Measurements from ENCODE around the gene PPP4R2. TPM values are rescaled to one million over a fixed set of nuclear protein-coding genes. Genes with fewer than 3 reads are reported as not detected.
A peak's percentile ranks its signal among the peaks of the same experiment; 100 is the strongest.
"Not testable (repeated sequence)": the region's sequence is repeated elsewhere in the genome, so short reads cannot be mapped to it uniquely, and the experiment has no call there.

PPP4R2 gene
- total RNA-seq, 1 experiment from 2014 or later: 53.7 TPM

- H3K27ac ChIP-seq: no peak overlapping the region
- no peaks in the 10 kb centered on the region for H3K27me3 ChIP-seq (replicated peaks)
- no peak for DNase-seq (ENCODE audit: low read depth in 1 of 2, low spot score in 2 of 2)
- no peaks in the 10 kb centered on the region for H3K9me3 ChIP-seq (replicated peaks)
- no peak overlapping the region for H3K4me3 ChIP-seq
- H3K4me1 ChIP-seq (replicated peaks): no peaks in the 10 kb centered on the region
- peaks cover 19% of the 10 kb centered on the region for H3K36me3 ChIP-seq
Measured at GRCh38 chr3:73046195-73046594, 49.6 kb downstream of the PPP4R2 start.

DNA sequence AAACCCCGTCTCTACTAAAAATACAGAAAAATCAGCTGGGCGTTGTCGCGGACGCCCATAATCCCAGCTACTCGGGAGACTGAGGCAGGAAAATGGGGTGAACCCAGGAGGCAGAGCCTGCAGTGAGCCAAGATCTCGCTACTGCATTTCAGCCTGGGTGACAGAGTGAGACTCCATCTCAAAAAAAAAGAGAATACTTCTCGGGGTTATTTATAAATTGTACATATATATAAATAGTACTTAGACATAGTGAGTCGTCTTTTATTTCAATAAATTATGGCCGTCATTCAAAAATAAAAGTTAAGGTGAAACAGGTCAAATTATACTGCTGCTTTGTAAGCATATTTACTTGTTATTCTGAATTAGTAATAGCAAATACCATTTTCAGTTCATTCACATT is 52.7 kb downstream of the PPP4R2 start:
- Histone ChIP-seq H3K27ac (no peak overlapping the region), H3K27me3 (replicated peaks) (no peaks in the 10 kb centered on the region), H3K9me3 (replicated peaks) (no peaks in the 10 kb centered on the region), H3K4me3 (no peak overlapping the region), H3K36me3 (peaks cover 14% of the 10 kb centered on the region), H3K4me1 (replicated peaks) (0 out of 2 replicates have a peak, but pooled peaks cover 3% of the 10 kb centered on the region)
- no peak for DNase-seq (ENCODE audit: low read depth in 1 of 2, low spot score in 2 of 2)

- no peak overlapping the region for H3K4me3 ChIP-seq
- H3K27me3 ChIP-seq (replicated peaks): no peaks in the 10 kb centered on the region
- no peaks in the 10 kb centered on the region for H3K9me3 ChIP-seq (replicated peaks)
- peak in 1 of 2 experiments; percentile 9 for DNase-seq (ENCODE audit: low read depth in 1 of 2, low spot score in 2 of 2)
- H3K36me3 ChIP-seq: peaks cover 12% of the 10 kb centered on the region
- H3K27ac ChIP-seq: no peak overlapping the region
- H3K4me1 ChIP-seq (replicated peaks): 0 out of 2 replicates have a peak, but pooled peaks cover 3% of the 10 kb centered on the region
Measured at GRCh38 chr3:73052857-73053256, 56.2 kb downstream of the PPP4R2 start.

DNA sequence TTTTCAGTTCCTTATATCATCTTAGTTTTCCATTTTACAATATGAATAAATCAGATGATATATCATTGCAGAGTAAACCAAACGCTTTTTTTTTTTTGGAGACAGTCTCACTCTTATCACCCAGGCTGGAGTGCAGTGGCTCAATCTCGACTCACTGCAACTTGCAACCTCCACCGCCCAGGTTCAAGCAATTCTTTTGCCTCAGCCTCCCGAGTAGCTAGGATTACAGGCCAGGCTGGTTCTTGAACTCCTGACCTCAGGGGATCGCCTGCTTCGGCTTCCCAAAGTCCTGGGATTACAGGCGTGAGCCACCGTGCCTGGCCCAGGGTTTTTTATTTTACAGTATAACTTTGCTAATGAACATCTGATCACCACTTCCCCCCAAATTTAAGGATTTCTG is 59.0 kb downstream of the PPP4R2 start:
- H3K9me3 ChIP-seq (replicated peaks): no peaks in the 10 kb centered on the region
- no peak overlapping the region for H3K4me3 ChIP-seq
- no peak overlapping the region for H3K27ac ChIP-seq
- no peaks in the 10 kb centered on the region for H3K27me3 ChIP-seq (replicated peaks)
- H3K4me1 ChIP-seq (replicated peaks): 0 out of 2 replicates have a peak, but pooled peaks cover 3% of the 10 kb centered on the region
- DNase-seq (ENCODE audit: low read depth in 1 of 2, low spot score in 2 of 2): no peak
- peaks cover 13% of the 10 kb centered on the region; the same call in 1 of the 2 replicates for H3K36me3 ChIP-seq

GRCh38 chr3:73056014-73056844 is 59.6 kb downstream of the PPP4R2 start:
- Histone ChIP-seq H3K27ac (no peak overlapping the region), H3K36me3 (peaks cover 16% of the 10 kb centered on the region), H3K4me3 (no peak overlapping the region), H3K27me3 (replicated peaks) (no peaks in the 10 kb centered on the region), H3K9me3 (replicated peaks) (no peaks in the 10 kb centered on the region), H3K4me1 (replicated peaks) (0 out of 2 replicates have a peak, but pooled peaks cover 3% of the 10 kb centered on the region)
- peak in 1 of 2 experiments; percentile 19 for DNase-seq (ENCODE audit: low read depth in 1 of 2, low spot score in 2 of 2)

DNA sequence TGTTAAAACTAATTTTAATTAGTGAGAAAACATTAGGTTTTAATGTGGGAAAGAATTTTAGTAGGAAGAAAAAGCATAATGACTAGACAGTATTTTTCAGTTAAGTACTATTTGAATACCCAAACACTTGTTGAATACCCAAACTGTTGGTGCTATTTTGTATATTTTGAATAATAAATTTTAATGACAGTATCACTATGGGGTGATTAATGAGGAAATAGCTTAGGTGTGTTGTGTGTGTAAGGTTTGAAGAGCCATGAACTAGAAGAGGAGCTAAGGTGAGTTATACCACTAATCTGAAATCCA is 60.2 kb downstream of the PPP4R2 start:
- H3K27ac ChIP-seq: no peak overlapping the region
- 0 out of 2 replicates have a peak, but pooled peaks cover 3% of the 10 kb centered on the region for H3K4me1 ChIP-seq (replicated peaks)
- H3K9me3 ChIP-seq (replicated peaks): no peaks in the 10 kb centered on the region

DNA sequence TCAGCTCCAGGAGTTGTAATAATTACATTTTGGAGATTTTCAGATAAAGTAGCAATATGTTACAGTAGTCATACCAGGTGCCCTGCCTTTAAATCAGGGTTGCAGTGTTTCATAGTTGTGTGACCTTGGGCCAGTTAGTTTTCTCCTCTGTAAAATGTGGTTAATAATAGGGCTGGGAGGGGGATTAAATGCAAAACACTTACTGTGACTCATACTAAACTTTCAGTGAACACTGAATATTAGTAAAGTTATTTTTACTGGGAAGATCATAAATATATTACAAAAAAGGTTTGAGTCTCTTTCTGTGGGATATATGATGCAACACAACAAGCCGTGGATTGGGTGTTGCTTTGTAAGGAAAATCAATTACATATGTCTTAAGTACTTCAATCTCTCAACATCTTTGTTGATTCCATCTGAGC is 63.7 kb downstream of the PPP4R2 start:
- H3K4me3 ChIP-seq: no peak overlapping the region
- H3K36me3 ChIP-seq: peaks cover 54% of the 10 kb centered on the region
- no peak overlapping the region for H3K27ac ChIP-seq
- no peaks in the 10 kb centered on the region for H3K27me3 ChIP-seq (replicated peaks)
- H3K9me3 ChIP-seq (replicated peaks): no peaks in the 10 kb centered on the region
- H3K4me1 ChIP-seq (replicated peaks): no peaks in the 10 kb centered on the region
- no peak for DNase-seq (ENCODE audit: low read depth in 1 of 2, low spot score in 2 of 2)

More for the DNA sequence above, 60.2 kb downstream of the PPP4R2 start:
- H3K27me3 ChIP-seq (replicated peaks): no peaks in the 10 kb centered on the region
- no peak overlapping the region for H3K4me3 ChIP-seq
- no peak for DNase-seq (ENCODE audit: low read depth in 1 of 2, low spot score in 2 of 2)
- H3K36me3 ChIP-seq: peaks cover 22% of the 10 kb centered on the region

DNA sequence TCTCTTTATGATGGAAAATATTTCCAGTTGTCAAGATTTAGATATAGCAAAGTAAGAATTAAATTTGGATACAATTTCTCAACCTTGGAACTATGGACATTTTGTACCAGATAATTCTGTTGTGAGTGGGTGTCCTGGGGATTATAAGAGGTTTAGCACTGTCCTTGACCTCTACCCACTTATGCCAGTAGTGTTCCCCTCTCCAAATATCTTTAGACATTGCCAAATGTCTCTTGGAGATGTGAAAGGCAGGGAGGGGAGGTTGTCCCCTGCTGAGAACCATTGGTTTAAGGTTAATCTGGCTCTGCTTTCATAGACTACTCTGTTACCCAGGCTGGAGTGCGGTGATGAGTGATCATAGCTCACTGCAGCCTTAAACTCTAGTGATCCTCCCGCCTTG is 64.8 kb downstream of the PPP4R2 start, which contains the start of gene EBLN2:
EBLN2 (plus strand) TSS at position 244 of the 400 bp plus-strand sequence. CDS start 423 bp downstream, outside the sequence.
- DNase-seq (ENCODE audit: low read depth in 1 of 2, low spot score in 2 of 2): no peak
- H3K4me1 ChIP-seq (replicated peaks): no peaks in the 10 kb centered on the region
- H3K27me3 ChIP-seq (replicated peaks): no peaks in the 10 kb centered on the region
- H3K27ac ChIP-seq: no peak within 1 kb of the TSS
- no peak within 1 kb of the TSS for H3K4me3 ChIP-seq
- peaks cover 53% of the 10 kb centered on the region for H3K36me3 ChIP-seq
- H3K9me3 ChIP-seq (replicated peaks): no peaks in the 10 kb centered on the region

- not testable (repeated sequence) for DNase-seq (ENCODE audit: low read depth in 1 of 2, low spot score in 2 of 2); H3K9me3 ChIP-seq (replicated peaks); H3K27ac ChIP-seq; H3K27me3 ChIP-seq (replicated peaks); H3K4me3 ChIP-seq
- peaks cover 56% of the 10 kb centered on the region for H3K36me3 ChIP-seq
- H3K4me1 ChIP-seq (replicated peaks): peaks cover 18% of the 10 kb centered on the region
Measured at GRCh38 chr3:73066243-73066642, 69.6 kb downstream of the PPP4R2 start.

DNA sequence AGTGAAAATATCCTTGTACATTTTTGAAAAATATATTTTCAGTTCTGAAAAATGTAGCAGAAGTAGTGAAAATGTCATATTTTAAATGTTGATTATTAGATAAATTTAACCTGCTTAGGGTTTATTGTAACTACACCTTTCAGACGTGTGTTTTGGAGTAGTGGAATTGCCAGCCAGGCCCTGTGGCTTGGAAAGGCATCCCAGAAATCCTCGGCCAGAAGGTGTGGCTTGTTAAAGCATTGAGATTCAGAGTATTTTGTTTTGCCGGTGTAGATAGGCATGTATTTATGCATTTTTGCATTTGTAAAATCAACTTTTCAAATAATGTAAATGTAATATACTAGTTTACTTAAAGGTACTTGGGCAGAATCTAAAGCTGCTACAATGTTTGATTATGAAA is 71.8 kb downstream of the PPP4R2 start:
- no peaks in the 10 kb centered on the region for H3K9me3 ChIP-seq (replicated peaks)
- H3K27ac ChIP-seq: no peak overlapping the region
- peaks cover 38% of the 10 kb centered on the region for H3K36me3 ChIP-seq
- H3K4me3 ChIP-seq: no peak overlapping the region
- peaks cover 31% of the 10 kb centered on the region for H3K4me1 ChIP-seq (replicated peaks)
- DNase-seq (ENCODE audit: low read depth in 1 of 2, low spot score in 2 of 2): no peak
- no peaks in the 10 kb centered on the region for H3K27me3 ChIP-seq (replicated peaks)

DNA sequence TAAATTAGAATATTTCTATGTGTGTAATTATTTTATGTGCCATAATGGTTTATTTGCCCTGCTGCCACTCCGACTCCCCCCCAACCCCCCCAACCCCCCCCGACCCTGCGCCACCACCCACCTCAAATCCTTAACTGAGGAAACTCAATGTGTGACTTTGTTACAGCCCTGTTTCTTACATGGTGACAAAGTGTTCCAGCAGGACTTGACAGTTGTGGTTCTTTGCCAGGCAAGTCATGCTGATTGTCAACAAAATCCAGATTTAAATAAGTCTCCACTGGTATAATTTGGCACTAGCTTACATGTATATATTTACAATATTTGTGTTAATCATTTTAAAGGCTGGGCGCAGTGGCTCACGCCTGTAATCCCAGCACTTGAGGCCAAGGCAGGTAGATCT is 72.6 kb downstream of the PPP4R2 start:
- Histone ChIP-seq H3K4me1 (replicated peaks) (peaks cover 31% of the 10 kb centered on the region), H3K4me3 (no peak overlapping the region), H3K27ac (no peak overlapping the region), H3K9me3 (replicated peaks) (no peaks in the 10 kb centered on the region), H3K27me3 (replicated peaks) (no peaks in the 10 kb centered on the region), H3K36me3 (peaks cover 30% of the 10 kb centered on the region)
- no peak for DNase-seq (ENCODE audit: low read depth in 1 of 2, low spot score in 2 of 2)

DNA sequence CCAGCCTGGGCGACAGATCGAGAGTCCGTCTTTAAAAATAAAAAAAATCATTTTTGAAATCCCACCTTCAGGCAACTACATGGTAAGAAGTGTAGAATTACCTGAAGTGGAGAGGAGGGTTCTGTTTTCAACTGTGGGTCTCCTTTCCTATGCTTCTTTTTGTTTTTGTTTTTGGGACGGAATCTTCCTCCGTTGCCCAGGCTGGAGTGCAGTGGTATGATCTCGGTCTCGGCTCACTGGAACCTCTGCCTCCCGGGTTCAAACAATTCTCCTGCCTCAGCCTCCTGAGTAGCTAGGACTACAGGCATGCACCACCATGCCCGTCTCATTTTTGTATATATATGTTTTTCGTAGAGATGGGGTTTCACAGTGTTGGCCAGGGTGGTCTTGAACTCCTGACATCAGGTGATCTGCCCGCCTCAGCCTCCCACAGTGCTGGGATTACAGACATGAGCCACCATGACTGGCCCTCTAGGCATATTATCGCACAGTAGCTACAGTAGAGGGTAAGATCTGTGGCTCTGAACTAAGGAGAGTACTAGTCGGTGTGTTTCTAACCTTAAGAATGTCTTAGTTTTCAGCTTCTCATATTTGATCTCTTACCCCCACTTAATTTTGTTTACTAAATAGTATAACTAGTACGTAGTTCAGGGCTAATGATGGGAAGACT is 73.3 kb downstream of the PPP4R2 start:
- Histone ChIP-seq H3K4me1 (replicated peaks) (peaks cover 31% of the 10 kb centered on the region), H3K4me3 (no peak overlapping the region)
- DNase-seq (ENCODE audit: low read depth in 1 of 2, low spot score in 2 of 2): peak in 1 of 2 experiments; percentile 17

DNA sequence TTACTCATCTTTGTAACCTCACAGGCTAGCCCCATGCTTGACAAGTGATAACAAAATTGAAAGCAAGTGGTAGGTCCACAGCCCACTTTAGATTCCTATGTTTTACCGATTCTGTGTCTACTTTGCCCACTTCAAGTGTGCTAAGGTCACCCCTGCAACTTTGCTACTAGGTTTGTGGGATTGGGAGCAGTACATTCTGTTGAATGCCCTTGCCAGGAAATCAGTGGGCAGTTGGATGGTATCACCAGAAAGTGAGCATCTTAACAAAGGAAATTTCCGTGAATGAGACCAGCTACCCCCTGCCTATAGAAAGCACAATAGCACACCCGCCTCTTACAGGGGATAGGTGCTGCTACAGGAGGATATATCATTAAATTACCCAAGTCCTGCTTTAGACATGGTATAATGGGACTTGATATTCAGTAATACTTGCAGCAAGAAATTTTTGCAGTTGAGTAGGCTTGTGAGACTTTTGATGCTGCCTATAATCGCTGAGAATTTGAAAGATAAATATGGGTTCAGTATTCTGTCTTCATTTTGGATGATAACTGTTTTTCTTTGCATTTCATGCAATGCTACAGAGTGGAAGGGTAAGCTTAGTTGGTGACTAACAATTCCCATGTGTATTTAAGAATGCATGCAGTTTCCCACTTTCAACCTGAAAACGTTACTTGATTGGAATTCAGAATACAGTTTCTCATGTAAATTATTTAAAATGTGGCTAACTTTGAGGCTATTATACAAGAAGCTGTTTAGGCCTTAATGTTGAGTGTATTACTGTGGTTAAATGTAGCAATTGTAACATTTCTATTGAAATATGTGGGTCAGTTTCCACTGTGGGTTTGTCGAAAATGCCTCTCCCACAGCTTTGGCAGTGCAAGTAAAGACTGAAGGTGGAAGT is 74.3 kb downstream of the PPP4R2 start:
- no peaks in the 10 kb centered on the region for H3K9me3 ChIP-seq (replicated peaks)
- H3K4me1 ChIP-seq (replicated peaks): peaks cover 31% of the 10 kb centered on the region
- DNase-seq (ENCODE audit: low read depth in 1 of 2, low spot score in 2 of 2): peak in 1 of 2 experiments; percentile 69
- no peaks in the 10 kb centered on the region for H3K27me3 ChIP-seq (replicated peaks)
- peak overlapping the region; percentile 62 for H3K27ac ChIP-seq
- no peak overlapping the region for H3K4me3 ChIP-seq
- H3K36me3 ChIP-seq: peaks cover 17% of the 10 kb centered on the region

More for the DNA sequence above, 73.3 kb downstream of the PPP4R2 start:
- Histone ChIP-seq H3K36me3 (peaks cover 23% of the 10 kb centered on the region), H3K27ac (peak overlapping the region; percentile 62), H3K27me3 (replicated peaks) (no peaks in the 10 kb centered on the region), H3K9me3 (replicated peaks) (no peaks in the 10 kb centered on the region)
